H9 (cell line): Measurements from ENCODE around the gene TECTA. TPM values are rescaled to one million over a fixed set of nuclear protein-coding genes. Genes with fewer than 3 reads are reported as not detected.

Experiments used
- DNase-seq: peaks from one replicate; pipeline ENCODE4 v3.0.0-alpha.2; 2017
- H2AFZ ChIP-seq: one replicate; pipeline ENCODE4 v1.6.1; 2013; ENCODE audit warnings: mild to moderate bottlenecking, low read length, control low read depth, moderate library complexity
- H2AK5ac ChIP-seq: 2 replicates; pipeline ENCODE4 v1.6.1; 2013; ENCODE audit warnings: low read length, control low read depth, mixed read lengths; ENCODE audit not compliant: insufficient read length
- H2BK120ac ChIP-seq: one replicate; pipeline ENCODE4 v1.6.1; 2013; ENCODE audit warnings: low read depth, mild to moderate bottlenecking, low read length, control low read depth, inconsistent platforms; ENCODE audit not compliant: poor library complexity, severe bottlenecking
- H2BK12ac ChIP-seq: 2 replicates; pipeline ENCODE4 v1.6.1; 2013; ENCODE audit warnings: low read length, control low read depth, mixed read lengths, low read depth; ENCODE audit not compliant: insufficient read length
- H2BK15ac ChIP-seq: 2 replicates; pipeline ENCODE4 v1.6.1; 2013; ENCODE audit warnings: low read depth, low read length, control low read depth
- H2BK20ac ChIP-seq: one replicate; pipeline ENCODE4 v1.6.1; 2013; ENCODE audit warnings: low read depth, mild to moderate bottlenecking, low read length, control low read depth, inconsistent platforms; ENCODE audit not compliant: poor library complexity, severe bottlenecking
- H2BK5ac ChIP-seq: 2 replicates; pipeline ENCODE4 v1.6.1; 2013; ENCODE audit warnings: low read length, control low read depth, mixed read lengths; ENCODE audit not compliant: insufficient read length
- H3K14ac ChIP-seq: 2 replicates; pipeline ENCODE4 v1.6.1; 2013; ENCODE audit warnings: low read length, control low read depth; ENCODE audit not compliant: insufficient read depth
- H3K18ac ChIP-seq: 2 replicates; pipeline ENCODE4 v1.6.1; 2013; ENCODE audit warnings: low read depth, mild to moderate bottlenecking, mixed read lengths, low read length, control low read depth; ENCODE audit not compliant: insufficient read length
- H3K23ac ChIP-seq: 2 replicates; pipeline ENCODE4 v1.6.1; 2013; ENCODE audit warnings: low read length, control low read depth, mixed read lengths, low read depth; ENCODE audit not compliant: insufficient read length
- H3K23me2 ChIP-seq: 2 replicates; pipeline ENCODE4 v1.6.1; 2013; ENCODE audit warnings: low read depth, mild to moderate bottlenecking, mixed read lengths, low read length, control low read depth; ENCODE audit not compliant: insufficient read length, poor library complexity, severe bottlenecking
- H3K27ac ChIP-seq: 2 replicates; pipeline ENCODE4 v1.5.1; 2013; ENCODE audit warnings: low read length, control low read depth, mixed read lengths, low read depth; ENCODE audit not compliant: insufficient read length
- H3K27me3 ChIP-seq: 2 replicates; pipeline ENCODE4 v1.6.1; 2013; ENCODE audit warnings: low read length, control low read depth, inconsistent platforms; ENCODE audit not compliant: insufficient read depth
- H3K4ac ChIP-seq: 2 replicates; pipeline ENCODE4 v1.6.1; 2013; ENCODE audit warnings: low read depth, mild to moderate bottlenecking, control low read depth, inconsistent platforms, low read length, moderate library complexity
- H3K4me1 ChIP-seq: 2 replicates; pipeline ENCODE4 v1.6.1; 2013; ENCODE audit warnings: low read length, control low read depth, inconsistent platforms; ENCODE audit not compliant: insufficient read depth
- H3K4me2 ChIP-seq: 2 replicates; pipeline ENCODE4 v1.6.1; 2013; ENCODE audit warnings: low read length, control low read depth, mixed read lengths; ENCODE audit not compliant: insufficient read length, insufficient read depth
- H3K56ac ChIP-seq: 2 replicates; pipeline ENCODE4 v1.6.1; 2013; ENCODE audit warnings: low read depth, mild to moderate bottlenecking, mixed read lengths, low read length, control low read depth; ENCODE audit not compliant: insufficient read length
- H3K79me1 ChIP-seq: 2 replicates; pipeline ENCODE4 v1.6.1; 2013; ENCODE audit warnings: low read depth, mild to moderate bottlenecking, moderate library complexity, low read length, control low read depth, inconsistent platforms; ENCODE audit not compliant: insufficient read depth, poor library complexity, severe bottlenecking
- H3K79me2 ChIP-seq: 2 replicates; pipeline ENCODE4 v1.6.1; 2013; ENCODE audit warnings: low read length, control low read depth, inconsistent platforms; ENCODE audit not compliant: insufficient read depth
- H3K9ac ChIP-seq: 2 replicates; pipeline ENCODE4 v1.6.1; 2013; ENCODE audit warnings: low read length, control low read depth, mixed read lengths; ENCODE audit not compliant: insufficient read length; ENCODE audit errors: extremely low read depth
- H3K9me3 ChIP-seq: one replicate; pipeline ENCODE4 v1.6.1; 2013; ENCODE audit warnings: low read depth, low read length, inconsistent platforms; ENCODE audit not compliant: control insufficient read depth
- H3T11ph ChIP-seq: one replicate; pipeline ENCODE4 v1.6.1; 2013; ENCODE audit warnings: mild to moderate bottlenecking, low read length, control low read depth, inconsistent platforms
- H4K20me1 ChIP-seq: one replicate; pipeline ENCODE4 v1.6.1; 2013; ENCODE audit not compliant: control insufficient read depth, insufficient read length, insufficient read depth
- H4K5ac ChIP-seq: 2 replicates; pipeline ENCODE4 v1.6.1; 2013; ENCODE audit warnings: low read depth, mild to moderate bottlenecking, mixed read lengths, low read length, control low read depth; ENCODE audit not compliant: insufficient read length
- H4K8ac ChIP-seq: replicated peaks from 2 replicates; pipeline ENCODE4 v1.6.1; 2013; ENCODE audit warnings: low read length, control low read depth, mixed read lengths, low read depth; ENCODE audit not compliant: insufficient read length
- H4K91ac ChIP-seq: 2 replicates; pipeline ENCODE4 v1.6.1; 2013; ENCODE audit warnings: low read depth, mild to moderate bottlenecking, moderate library complexity, mixed read lengths, low read length, control low read depth; ENCODE audit not compliant: insufficient read length
- H3K27ac Mint-ChIP-seq, 3 experiments: 2 replicates in 2 of 3; 3 replicates in 1 of 3; pipeline ENCODE4 v1.8.0; 2020 to 2021; ENCODE audit warnings: mixed read lengths in 3 of 3, mild to moderate bottlenecking in 1 of 3, moderate library complexity in 1 of 3
- H3K27me3 Mint-ChIP-seq: 2 replicates; pipeline ENCODE4 v1.8.0; 2021; ENCODE audit warnings: low read depth, mild to moderate bottlenecking, moderate library complexity, mixed read lengths
- H3K36me3 Mint-ChIP-seq, 3 experiments: 2 replicates in 2 of 3; 3 replicates in 1 of 3; pipeline ENCODE4 v1.8.0; 2020 to 2021; ENCODE audit warnings: low read depth in 3 of 3, mixed read lengths in 3 of 3; ENCODE audit not compliant: insufficient read depth in 1 of 3
- H3K4me1 Mint-ChIP-seq, 2 experiments: 2 replicates each; pipeline ENCODE4 v1.8.0; 2020; ENCODE audit warnings: mixed read lengths in 2 of 2
- H3K4me3 Mint-ChIP-seq, 2 experiments: 2 replicates in 1 of 2; 3 replicates in 1 of 2; pipeline ENCODE4 v1.8.0; 2020 to 2021; ENCODE audit warnings: mild to moderate bottlenecking in 2 of 2, mixed read lengths in 2 of 2, moderate library complexity in 1 of 2
- H3K9me3 Mint-ChIP-seq, 2 experiments: 2 replicates in 1 of 2; 3 replicates in 1 of 2; pipeline ENCODE4 v1.8.0; 2020; ENCODE audit warnings: mild to moderate bottlenecking in 2 of 2, mixed read lengths in 2 of 2, moderate library complexity in 1 of 2
- WGBS: extraction: QIAGEN DNeasy Blood & Tissue Kit; methylation state at CpG from one replicate; pipeline ENCODE4 v1.1.7; 2013; ENCODE audit warnings: missing lambda C conversion rate, low lambda C conversion rate, mixed read lengths; ENCODE audit not compliant: insufficient read length; ENCODE audit errors: extremely low coverage; 5-methylcytosine and 5-hydroxymethylcytosine counted together
- total RNA-seq: library from RNA; stranded (reverse); gene quantifications from 2 replicates; pipeline ENCODE4 v1.2.1, GENCODE V29; 2021
- TF ChIP-seq, protein P1 (sequence below): fragments of 200-600 bp; sonication (generic); conservative IDR thresholded peaks from 3 replicates; pipeline ENCODE4 v1.8.0; 2021; ENCODE audit warnings: antibody characterized with exemption, mild to moderate bottlenecking

Gene TECTA
- total RNA-seq, 1 experiment from 2014 or later = 0.66 TPM

DNA sequence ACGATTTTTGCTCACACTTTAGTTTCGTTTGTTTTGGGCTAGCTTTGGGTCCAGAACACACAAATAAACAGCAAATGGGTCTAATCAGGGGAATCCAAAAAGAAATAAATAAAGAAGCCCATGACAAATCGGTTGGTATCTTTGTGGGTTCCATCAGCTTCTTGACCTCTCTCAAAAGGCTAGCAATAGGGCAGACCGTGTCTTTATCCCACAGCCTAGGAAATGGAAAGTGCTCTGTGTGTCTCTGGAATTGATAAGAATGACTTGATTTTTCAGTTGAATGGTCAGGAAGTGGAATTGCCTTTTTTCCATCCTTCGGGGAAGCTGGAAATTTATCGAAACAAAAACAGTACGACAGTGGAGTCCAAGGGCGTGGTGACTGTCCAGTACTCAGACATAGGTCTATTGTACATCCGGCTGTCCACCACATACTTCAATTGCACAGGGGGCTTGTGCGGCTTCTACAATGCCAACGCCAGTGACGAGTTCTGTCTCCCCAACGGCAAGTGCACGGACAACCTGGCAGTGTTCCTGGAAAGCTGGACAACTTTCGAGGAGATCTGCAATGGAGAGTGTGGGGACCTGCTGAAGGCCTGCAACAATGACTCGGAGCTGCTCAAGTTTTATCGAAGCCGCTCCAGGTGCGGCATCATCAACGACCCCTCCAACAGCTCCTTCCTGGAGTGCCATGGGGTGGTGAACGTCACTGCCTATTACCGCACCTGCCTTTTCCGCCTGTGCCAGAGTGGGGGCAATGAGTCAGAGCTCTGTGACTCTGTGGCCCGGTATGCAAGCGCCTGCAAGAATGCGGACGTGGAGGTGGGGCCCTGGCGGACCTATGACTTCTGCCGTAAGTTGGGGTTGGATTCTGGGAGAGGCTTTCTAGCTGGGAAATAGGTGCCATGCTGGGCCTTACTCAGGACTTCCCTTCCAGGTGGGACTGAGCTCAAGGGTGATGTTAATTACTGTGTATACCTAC is 28.6 kb downstream of the TECTA start:
- Mint-ChIP-seq H3K27me3 (peaks cover 1% of the 10 kb centered on the region; the same call in 1 of the 2 replicates), H3K4me3 (no peak overlapping the region), H3K36me3 (0 out of 7 replicates have a peak, but pooled peaks cover 0 to 5% (median 0%) of the 10 kb centered on the region in 3 experiments), H3K4me1 (peaks cover 0 to 4% of the 10 kb centered on the region in 2 experiments; a peak in 1 of 4 replicates), H3K27ac (no peak overlapping the region), H3K9me3 (no peaks in the 10 kb centered on the region)
- H3K4me2 ChIP-seq = no peak overlapping the region
- H3K79me2 ChIP-seq = no peaks in the 10 kb centered on the region
- H3K23me2 ChIP-seq = no peaks in the 10 kb centered on the region
- DNase-seq = no peak
- no peak overlapping the region for H2BK12ac ChIP-seq
- no peaks in the 10 kb centered on the region for H3K79me1 ChIP-seq
- H2BK15ac ChIP-seq = no peak overlapping the region
- H3K4me1 ChIP-seq = 0 out of 2 replicates have a peak, but pooled peaks cover 4% of the 10 kb centered on the region
- H2BK5ac ChIP-seq = no peak overlapping the region
- no peak overlapping the region for H3K4ac ChIP-seq
- no peaks in the 10 kb centered on the region for H3K9me3 ChIP-seq
- no CpG with 5 or more reads among the region's 29 CpGs for WGBS
- no peak overlapping the region for H3K27ac ChIP-seq
- no peak overlapping the region for H2AFZ ChIP-seq
- no peak overlapping the region for H2BK120ac ChIP-seq
- H3K14ac ChIP-seq = no peak overlapping the region
- no peaks in the 10 kb centered on the region for H3K27me3 ChIP-seq
- H3K23ac ChIP-seq = no peak overlapping the region
- H4K91ac ChIP-seq = no peak overlapping the region
- TF ChIP-seq, protein P1, sequence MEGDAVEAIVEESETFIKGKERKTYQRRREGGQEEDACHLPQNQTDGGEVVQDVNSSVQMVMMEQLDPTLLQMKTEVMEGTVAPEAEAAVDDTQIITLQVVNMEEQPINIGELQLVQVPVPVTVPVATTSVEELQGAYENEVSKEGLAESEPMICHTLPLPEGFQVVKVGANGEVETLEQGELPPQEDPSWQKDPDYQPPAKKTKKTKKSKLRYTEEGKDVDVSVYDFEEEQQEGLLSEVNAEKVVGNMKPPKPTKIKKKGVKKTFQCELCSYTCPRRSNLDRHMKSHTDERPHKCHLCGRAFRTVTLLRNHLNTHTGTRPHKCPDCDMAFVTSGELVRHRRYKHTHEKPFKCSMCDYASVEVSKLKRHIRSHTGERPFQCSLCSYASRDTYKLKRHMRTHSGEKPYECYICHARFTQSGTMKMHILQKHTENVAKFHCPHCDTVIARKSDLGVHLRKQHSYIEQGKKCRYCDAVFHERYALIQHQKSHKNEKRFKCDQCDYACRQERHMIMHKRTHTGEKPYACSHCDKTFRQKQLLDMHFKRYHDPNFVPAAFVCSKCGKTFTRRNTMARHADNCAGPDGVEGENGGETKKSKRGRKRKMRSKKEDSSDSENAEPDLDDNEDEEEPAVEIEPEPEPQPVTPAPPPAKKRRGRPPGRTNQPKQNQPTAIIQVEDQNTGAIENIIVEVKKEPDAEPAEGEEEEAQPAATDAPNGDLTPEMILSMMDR = no peak
- H4K20me1 ChIP-seq = no peaks in the 10 kb centered on the region
- H4K8ac ChIP-seq = no peak overlapping the region
- no peak overlapping the region for H3T11ph ChIP-seq
- no peak overlapping the region for H2BK20ac ChIP-seq
- no peak overlapping the region for H3K56ac ChIP-seq
- no peak overlapping the region for H3K9ac ChIP-seq
- no peak overlapping the region for H3K18ac ChIP-seq
- H2AK5ac ChIP-seq = no peak overlapping the region
- H4K5ac ChIP-seq = no peak overlapping the region
